Erythroblast (primary cell): ENCODE results near the gene ADGRG3.

ENCODE experiments used
- DNase-seq, 2 experiments: peaks; one replicate each; lab custom pipeline; 2025; lab: John Stamatoyannopoulos, UW
- GATA1 ChIP-seq: IDR thresholded peaks from 2 replicates; pipeline ENCODE4 v1.6.1; 2011; ENCODE audit warnings: low read depth, mild to moderate bottlenecking, control low read depth, low read length, moderate library complexity
- POLR2A ChIP-seq: IDR thresholded peaks from 2 replicates; pipeline ENCODE4 v1.6.1; 2011; ENCODE audit warnings: mild to moderate bottlenecking, low read length

The ADGRG3 gene, protein sequence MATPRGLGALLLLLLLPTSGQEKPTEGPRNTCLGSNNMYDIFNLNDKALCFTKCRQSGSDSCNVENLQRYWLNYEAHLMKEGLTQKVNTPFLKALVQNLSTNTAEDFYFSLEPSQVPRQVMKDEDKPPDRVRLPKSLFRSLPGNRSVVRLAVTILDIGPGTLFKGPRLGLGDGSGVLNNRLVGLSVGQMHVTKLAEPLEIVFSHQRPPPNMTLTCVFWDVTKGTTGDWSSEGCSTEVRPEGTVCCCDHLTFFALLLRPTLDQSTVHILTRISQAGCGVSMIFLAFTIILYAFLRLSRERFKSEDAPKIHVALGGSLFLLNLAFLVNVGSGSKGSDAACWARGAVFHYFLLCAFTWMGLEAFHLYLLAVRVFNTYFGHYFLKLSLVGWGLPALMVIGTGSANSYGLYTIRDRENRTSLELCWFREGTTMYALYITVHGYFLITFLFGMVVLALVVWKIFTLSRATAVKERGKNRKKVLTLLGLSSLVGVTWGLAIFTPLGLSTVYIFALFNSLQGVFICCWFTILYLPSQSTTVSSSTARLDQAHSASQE

DNA sequence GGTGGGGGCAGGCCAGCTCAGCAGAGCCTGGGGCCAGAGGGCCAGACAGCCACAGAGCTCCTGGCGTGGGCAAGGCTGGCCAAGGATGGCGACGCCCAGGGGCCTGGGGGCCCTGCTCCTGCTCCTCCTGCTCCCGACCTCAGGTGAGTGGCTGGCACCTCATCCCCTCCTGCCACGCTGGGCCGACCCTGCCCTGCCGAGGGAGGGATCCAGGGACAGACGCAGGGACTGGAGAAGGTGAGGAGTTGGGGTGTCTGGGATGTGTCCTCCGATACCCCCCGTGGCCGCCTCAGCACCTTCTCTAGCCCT is at the start of gene ADGRG3:
TSS of gene ADGRG3 (plus strand) at position 44 of the 309 bp plus-strand sequence. CDS start at position 86, 42 bp downstream.
- DNase-seq = no peak
- TF ChIP-seq GATA1 (no peak), POLR2A (no peak)

DNA sequence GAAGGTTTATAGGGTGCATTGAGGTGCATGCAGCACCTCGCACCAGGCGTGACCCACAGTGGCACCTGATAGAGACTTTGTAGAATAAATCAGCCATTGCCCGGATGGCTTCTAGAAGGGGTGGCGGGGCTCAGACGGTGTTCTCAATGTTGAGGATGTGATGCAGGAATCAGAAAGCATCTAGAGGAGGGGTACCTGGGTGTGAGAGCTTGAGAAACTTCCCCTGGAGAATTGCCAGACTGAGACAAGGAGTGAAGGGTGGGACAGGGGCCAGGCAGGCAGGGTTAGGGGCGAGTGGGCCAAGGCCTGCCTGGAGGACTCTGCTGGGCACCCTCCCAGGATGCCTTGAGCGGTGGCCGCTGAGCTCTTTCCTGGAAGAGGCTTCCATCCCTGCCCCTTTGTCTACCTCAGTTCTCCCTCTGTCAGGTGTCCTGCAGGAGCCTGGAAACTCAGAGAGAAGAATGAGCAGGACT is 48.9 kb upstream of the ADGRG3 start:
- TF ChIP-seq GATA1 (no peak), POLR2A (no peak)
- no peak for DNase-seq

DNA sequence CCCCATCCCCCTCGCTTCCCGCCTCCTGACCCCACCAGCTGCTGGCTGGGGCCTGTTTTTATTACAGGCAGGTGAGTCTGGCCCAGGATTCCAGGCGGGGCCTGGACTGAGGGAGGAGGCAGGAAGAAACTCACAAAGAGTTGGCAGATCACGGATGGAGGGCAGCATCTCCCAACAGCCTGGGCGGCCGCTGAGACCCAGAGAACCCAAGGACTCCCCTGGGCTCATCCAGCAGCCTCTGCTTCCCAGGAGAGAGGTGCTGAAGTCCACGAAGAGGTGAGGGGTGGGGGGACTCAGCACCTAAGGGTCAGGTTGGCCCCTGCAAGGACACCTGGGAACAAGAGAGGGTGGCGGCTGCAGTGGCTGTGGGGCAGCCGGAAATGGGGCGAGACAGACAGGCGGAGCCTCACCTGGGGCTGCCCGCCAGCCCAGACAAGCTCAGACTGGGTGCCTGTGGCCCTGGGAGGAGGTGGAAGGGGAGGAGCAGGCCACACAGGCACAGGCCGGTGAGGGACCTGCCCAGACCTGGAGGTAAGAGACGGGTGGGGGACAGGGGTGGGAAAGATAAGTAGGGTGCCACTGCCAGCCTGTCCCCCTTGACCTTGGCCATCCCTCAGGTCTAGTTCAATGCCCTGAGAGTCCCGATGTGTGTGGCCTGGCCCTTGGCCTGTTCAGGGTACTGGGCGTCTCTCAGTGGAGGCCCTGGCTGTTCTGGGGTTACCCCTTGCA is 48.3 kb upstream of the ADGRG3 start:
- TF ChIP-seq GATA1 (no peak), POLR2A (no peak)
- no peak for DNase-seq

DNA sequence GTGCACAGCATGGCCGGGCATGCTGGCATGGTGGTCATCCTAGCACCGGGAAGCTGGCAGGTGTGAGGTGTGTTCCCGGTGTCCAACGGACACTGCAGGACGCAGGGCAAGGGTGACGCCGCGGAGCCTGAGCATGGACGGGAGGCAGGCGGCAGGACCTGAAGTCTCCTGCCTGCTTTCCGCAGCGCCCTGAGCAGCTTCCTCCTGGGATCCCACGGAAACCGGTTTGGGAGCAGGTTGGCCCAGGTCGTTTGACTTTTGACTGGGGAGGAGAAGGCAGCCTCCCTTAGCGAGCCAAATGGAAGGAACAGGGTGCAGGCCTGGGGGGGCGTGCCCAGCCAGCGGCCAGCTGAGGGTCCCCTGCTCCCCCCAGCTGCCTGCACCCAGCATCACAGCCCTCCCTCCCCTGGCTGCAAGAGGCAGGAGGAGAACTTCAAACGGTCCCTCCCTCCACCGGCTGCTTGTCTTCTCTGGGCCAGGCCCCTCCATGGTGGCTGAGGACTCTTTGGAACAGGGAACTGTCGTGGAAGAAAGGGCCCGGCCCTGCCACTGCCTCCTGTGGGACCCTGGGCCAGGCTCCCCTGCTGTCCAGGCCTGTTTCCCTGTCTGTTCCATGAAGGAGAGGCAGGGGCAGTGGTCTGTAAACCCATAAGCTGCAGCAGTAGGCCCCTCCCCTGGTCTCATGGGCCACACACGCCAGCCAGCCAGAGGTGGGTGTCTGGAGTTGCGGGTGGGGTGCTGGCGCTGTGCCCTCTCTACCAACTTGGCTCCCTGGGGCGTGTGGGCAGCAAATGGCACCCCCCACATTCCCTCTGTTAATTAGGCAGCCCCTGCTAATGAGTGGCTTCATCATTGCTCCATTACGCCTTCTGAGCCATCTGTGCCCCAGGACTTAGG is 47.5 kb upstream of the ADGRG3 start:
- TF ChIP-seq GATA1 (no peak), POLR2A (no peak)
- no peak for DNase-seq

DNA sequence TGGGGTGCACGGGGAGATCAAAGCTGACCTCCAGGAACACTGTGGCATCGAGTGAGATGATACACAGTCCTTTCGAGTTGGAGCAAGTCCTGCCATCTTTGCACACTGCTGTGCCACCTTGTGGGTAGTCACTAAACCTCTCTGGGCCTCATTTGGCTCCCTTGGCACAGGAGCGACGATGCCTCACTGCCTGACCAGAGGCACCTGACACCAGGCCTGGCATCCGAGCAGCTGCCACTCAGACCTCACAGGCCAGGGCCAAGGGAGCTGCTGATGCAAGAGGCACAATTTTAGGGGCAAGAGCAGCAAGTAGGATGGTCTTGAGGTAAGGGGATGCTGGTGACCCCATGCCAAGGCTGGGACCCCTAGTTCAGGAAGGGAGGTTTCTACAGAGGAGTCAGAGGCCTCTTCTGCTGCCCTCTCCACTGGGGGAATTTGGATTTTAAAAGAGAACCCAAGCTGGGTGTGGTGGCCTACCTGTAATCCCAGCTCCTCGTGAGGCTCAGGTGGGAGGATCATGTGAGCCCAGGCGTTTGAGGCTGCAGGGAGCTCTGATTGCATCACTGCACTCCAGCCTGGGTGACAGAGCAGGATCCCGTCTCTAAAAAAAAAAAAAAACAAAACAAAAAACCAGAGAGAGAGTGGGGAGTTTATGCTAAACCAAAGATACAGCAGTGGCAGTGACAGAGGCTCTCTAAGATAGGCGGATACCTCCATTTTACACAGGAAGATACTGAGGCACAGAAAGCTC is 46.4 kb upstream of the ADGRG3 start:
- no peak for DNase-seq
- TF ChIP-seq POLR2A (no peak), GATA1 (no peak)

DNA sequence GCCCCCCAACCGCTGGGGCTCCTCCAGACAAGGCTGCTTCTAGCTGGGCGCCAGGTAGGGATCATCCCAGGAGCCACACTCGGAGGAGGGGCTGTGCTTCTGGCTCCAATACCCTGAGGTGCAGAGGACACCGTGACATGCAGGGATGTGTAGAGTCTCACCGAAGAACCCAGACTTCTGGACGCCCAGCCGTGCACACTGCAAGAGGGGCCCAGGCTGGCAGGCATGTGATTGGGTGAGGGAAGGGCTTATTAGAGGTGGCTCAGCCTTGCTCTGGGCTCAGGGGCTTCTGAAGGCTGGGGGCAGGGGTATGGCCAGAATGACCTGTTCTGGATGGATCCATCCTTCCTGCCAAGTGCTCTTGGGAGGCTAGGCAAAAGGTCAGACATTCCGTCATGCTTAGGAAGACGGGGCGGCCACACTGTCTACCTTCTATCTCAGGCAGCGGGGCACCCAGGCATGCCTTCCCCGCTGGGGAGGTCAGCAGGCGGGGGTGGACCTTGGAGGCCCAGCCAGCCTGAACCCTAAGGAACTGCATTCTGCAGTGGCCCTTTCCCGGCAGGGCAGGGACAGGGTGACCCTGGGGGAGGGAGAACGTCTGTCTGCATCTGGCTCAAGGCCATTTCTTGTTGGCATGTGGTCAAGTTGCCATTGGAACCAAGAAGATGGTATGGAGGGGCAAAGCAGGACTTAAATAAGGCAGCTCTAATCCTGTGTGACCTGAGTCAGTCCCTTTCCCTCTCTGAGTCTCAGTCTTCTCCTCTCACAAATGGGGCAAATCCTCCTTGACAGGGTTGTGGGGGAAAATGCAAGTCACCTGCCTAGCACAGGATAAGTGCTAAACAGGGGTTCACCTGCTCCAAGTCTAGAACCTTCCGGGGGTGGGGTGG is 45.5 kb upstream of the ADGRG3 start:
- DNase-seq = no peak
- TF ChIP-seq GATA1 (no peak), POLR2A (no peak)

DNA sequence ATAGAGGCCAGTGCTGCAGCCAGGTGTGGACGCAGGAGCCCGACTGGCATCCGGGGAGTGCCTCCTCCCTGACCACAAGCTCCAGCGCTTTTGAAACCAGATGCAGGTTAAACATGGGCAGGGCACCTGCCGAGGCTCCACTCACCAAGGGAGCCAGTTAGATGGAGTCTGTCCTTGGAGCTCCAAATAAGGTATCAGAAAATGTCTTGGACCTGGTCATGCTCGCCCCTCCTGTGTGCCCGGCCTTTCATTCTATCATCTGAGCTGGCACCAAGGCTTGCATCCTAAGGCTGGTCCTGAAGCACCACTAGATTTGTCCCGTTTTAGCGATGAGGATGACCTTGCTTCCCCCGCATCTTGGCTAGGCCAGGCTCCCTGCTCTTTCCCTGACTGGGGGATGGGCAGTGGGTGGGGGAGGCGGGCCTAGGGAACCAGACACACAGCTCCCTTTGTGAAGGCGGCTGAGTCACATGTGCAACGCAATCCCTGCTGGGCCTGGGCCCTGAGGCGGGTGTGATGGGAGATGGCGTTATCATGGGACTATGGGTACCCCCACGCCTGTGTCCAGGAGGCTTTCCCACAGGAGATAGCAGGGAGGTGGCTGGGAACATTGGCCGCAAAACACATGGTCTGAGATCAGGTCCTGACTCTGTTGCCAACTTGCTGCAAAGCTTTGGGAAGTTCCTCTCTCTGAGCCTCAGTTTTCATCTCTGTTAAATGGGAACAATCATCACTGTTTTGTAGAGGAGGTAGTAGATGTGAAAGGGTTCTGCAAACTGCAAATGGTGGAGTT is 44.7 kb upstream of the ADGRG3 start:
- no peak for DNase-seq
- no peak for TF ChIP-seq GATA1
- no peak for TF ChIP-seq POLR2A

DNA sequence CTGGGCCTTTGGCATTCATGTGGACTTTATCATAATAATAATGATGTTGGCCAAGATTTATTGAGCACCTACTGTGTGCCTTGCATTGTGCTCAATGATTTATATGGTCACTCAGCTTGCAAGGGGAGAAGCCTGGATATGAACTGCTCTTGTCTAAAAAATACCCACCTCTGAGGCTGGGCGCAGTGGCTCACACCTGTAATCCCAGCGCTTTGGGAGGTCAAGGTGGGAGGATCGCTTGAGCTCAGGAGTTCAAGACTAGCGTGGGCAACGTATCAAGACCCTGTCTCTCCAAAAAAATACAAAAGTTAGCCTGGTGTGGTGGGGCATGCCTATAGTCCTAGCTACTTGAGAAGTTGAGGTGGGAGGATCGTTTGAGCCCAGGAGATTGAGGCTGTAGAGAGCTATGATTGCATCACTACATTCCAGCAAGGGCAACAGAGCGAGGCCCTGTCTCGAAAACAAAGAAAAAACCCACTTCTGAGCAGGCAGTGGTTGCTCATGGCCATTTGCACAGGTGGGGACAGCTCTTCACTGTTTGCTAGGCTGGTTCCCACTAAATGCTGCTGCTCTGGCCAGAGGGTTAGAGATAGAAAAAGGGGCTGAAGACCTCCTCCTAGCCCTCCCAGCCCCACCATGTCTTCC is 43.9 kb upstream of the ADGRG3 start:
- TF ChIP-seq GATA1 (no peak), POLR2A (no peak)
- no peak for DNase-seq

DNA sequence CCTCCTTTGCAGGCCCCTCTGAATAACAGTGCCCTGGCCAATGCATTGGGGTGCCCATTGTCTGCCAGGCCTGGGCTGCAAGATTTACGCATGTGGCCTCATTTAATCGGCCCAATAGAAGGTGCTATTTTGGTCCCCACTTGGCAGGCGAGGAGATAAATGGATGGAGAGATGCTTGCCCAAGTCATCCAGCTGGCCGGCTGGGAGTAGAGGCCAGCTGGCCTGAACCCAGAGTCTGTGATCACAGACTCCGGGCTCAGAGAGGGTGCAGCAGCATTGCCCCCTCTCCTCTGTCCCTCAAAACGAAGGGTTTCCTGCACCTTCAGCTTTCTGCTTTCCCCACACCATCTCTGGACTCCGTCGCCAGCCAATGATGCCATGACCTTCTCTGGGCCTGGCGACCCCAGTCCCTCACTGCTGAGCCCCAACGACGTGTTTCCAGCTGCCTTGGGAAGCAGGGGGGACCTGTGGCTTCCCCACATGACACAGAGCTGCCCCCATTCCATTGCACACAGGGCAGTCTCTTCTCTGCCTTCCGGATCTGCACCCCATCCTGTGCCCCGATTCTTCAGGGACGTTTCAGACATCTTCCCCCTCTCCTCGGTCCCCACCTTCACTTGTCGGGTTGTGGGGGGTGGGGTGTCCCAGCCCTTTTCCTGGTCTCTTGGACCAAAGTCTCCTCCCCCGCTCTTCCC is 43.2 kb upstream of the ADGRG3 start:
- TF ChIP-seq GATA1 (no peak), POLR2A (no peak)
- no peak for DNase-seq

DNA sequence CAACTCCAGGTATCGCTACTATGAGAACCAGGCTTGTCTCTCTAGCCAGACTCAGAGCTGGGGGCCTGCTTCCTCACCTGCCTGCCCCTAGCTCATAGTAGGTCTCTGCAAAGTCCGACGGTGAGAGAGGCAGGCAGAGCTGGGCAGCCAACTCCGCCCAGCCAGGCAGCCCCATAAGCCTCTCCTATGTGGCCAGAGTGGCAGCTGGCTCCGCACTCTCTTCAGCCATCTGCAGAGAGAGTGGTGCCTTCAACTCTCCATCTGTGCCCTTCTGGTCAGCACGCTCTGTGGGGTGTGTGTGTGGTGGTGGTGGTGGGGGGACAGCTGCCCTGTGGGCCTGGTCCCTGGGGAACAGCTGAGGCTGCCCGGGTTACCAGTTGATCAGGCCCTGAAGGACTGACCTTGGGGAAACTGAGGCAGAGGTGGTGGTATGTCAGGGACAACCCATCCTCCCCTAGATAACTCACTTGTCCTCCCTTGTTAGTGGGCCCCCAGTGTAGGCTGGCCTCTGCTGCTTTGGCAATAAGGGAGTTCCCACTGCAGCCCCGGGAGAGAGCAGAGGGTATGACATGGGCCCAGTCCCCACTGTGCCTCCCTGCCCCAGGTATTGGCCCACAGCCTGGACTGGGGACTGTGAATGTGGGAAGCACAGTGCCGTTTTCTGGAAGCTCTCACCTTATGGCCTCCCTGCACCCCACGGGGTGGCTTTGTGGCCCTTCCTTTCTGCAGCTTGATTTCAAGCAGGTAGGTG is 41.5 kb upstream of the ADGRG3 start:
- TF ChIP-seq GATA1 = no peak
- TF ChIP-seq POLR2A = no peak
- DNase-seq = no peak
